Stimulated activated CD4-positive, alpha-beta T cell treated with anti-CD3 and anti-CD28 coated beads, Interleukin-1b, Interleukin-23, amount 100 ng/mL, for 4 hours (primary cell): Measurements from ENCODE around the gene MTREX.

Experiments
- DNase-seq, 2 donors: peaks; one replicate each; pipeline ENCODE4 v3.0.0-alpha.2; 2020; ENCODE audit warnings: low read depth in 2 of 2

The MTREX gene

GRCh38 chr5:55324815-55325418 is 17.1 kb downstream of the MTREX start:
- no peak for DNase-seq

DNA sequence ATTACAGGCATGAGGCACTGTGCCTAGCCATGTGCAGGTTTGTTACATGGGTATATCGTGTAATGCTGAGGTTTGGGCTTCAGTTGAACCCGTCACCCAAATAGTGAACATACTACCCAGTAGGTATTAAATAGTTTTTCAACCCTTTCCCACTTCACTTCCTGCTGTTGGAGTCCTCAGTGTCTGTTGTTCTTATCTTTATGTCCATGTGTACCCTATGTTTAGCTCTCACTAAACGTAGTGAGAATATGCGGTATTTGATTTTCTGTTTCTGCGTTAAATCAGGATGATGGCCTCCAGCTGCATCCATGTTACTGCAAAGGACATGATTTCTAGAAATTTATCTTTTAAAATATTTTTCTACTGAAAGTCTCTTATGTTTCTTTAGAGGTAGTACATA is 17.8 kb downstream of the MTREX start:
- no peak for DNase-seq

- no peak for DNase-seq
Measured at GRCh38 chr5:55327281-55327680, 19.5 kb downstream of the MTREX start.

DNA sequence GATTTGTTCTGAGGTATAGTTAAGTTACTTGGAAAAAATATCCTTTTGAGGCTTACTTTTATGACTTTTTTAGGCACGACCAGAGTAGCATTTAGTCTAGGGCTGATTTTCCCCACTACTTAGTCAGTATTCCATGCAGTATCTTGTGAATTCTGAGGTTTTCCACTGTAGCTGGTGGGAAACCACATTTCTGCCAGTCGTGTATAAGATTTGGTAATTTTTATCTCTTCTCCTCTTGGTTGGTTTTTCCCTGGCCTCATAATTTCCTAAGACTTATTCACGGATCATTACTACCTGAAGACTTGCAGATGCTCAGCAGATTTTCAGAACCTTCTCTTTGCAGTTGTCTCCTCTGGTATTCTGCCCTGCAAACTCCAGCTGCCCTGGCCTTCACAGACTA is 23.5 kb downstream of the MTREX start:
- DNase-seq, result no peak

- DNase-seq, result no peak
Measured at GRCh38 chr5:55333017-55333416, 25.2 kb downstream of the MTREX start.

- DNase-seq, result no peak
Measured at GRCh38 chr5:55333811-55334210, 26.0 kb downstream of the MTREX start.

- no peak for DNase-seq
Measured at GRCh38 chr5:55338092-55338613, 30.4 kb downstream of the MTREX start.

- DNase-seq, result peak in 1 of 2 donors; percentile 34
Measured at GRCh38 chr5:55338810-55339243, 31.0 kb downstream of the MTREX start.

- no peak for DNase-seq
Measured at GRCh38 chr5:55343107-55343506, 35.3 kb downstream of the MTREX start.

GRCh38 chr5:55343609-55344008 is 35.8 kb downstream of the MTREX start:
- DNase-seq, result no peak

DNA sequence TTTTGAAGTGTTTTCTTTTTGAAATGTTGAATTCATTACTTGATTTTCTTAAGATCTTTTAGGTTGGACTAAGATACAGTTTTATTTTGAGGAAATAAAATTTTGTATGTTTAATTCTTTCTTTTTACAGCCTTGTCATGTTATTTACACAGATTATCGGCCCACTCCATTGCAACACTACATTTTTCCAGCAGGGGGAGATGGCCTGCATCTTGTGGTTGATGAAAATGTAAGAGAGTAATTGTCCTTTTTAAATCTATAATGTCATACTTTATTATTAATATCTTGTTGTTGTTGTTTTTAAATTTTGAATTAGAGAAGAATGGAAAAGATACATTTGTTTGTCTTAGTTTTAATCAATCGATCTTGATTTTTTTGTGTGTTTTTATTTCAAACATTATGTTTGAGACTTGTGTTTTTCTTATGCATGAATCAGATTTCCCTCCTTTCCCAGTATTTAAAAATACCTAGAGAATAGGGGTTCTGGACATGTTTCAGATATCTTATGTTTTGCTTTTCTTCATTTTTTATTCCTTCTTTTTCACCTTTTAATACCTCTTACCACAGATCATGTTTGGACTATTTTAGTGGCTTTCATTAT is 36.7 kb downstream of the MTREX start:
- peak; percentile 40 to 57 for DNase-seq

- no peak for DNase-seq
Measured at GRCh38 chr5:55345327-55345726, 37.5 kb downstream of the MTREX start.

- DNase-seq, result no peak
Measured at GRCh38 chr5:55347786-55348185, 40.0 kb downstream of the MTREX start.

GRCh38 chr5:55350754-55351153 is 43.0 kb downstream of the MTREX start:
- no peak for DNase-seq

- DNase-seq, result no peak
Measured at GRCh38 chr5:55356896-55357295, 49.1 kb downstream of the MTREX start.

DNA sequence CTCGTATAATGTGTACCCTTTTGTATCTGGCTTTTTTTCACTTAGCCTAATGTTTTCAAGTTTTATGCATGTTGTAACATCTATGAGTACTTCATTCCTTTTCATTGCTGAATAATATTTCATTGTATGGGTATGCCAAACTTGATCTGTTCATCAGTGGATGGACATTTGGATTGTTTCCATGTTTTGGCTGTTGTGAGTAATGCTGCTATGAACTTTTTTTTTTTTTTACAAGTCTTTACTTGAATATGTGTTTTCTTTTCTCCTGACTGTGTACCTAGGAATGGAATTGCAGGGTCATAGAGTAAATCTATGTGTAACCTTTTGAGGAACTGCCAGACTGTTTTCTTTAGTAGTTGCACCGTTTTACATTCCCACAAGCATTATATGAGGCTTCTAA is 52.4 kb downstream of the MTREX start:
- no peak for DNase-seq

DNA sequence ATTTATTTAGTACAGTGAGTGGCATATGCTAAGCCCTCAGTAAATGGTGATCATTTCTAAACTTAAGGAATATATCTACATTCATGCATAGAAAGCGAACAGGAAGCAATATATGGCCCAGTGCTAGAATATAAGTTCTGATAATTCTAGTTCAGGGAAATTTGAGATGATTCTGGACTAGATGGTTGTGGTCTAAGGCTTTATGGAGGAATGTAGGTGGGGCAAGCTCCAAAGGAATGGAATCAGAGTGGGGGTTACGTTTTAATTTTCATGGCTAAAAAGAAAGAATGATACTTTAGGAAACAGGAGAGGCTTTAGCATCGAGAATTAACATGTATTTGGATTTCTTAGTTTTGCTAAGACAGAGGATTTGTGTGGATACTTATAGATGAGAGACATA is 56.1 kb downstream of the MTREX start:
- DNase-seq, result no peak

GRCh38 chr5:55364537-55365055 is 56.8 kb downstream of the MTREX start:
- DNase-seq, result no peak

DNA sequence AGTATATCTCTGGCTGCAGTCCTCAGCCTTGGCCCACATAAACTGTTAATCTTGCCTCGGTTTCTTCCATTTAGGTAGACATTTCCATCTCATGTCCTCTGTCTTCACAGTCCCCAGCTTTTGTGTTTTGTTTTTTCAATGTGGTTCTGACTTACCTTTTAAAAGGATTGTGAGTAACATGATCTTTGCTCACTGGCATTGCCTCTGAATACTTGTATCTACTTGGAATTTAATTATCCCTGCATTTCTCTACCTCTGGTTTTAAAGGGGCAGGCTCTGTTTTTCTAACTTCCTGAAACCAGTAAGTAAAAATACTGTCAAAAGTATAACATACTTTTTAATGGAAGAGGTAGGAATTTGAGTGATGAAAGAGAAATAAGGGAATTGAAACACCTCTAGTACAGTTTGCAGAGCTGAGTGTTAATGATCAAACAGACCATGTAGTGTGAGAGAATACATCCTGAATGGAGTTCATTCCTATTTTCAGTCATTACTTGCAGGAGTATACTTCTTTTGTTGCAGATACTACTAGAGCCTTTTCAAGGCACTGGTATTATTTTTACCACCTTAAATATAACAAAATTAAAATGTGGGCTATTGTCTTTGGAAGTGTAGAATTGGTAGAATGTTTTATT is 62.6 kb downstream of the MTREX start:
- no peak for DNase-seq

GRCh38 chr5:55371145-55371544 is 63.4 kb downstream of the MTREX start:
- DNase-seq, result no peak

GRCh38 chr5:55372130-55372925 is 64.5 kb downstream of the MTREX start:
- no peak for DNase-seq

DNA sequence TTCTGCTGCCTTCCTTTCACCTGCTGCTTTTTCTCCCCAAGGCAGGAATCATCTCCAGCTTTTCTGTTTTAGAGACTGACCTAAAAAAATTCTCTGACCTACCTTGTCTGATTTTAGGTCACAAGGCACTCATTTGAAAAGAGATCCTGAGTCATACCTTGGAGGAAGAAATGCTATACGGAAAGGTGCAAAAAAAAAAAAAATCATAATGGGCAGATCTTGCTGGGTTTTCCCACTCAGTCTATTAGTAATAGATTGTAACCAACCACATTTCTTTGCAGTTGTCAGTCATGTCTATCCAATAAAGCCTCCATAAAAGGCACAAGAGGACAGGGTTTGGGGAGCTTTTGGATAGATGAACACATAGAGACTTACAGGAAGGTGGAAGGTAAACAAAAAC is 70.0 kb downstream of the MTREX start:
- no peak for DNase-seq
